Islet precursor cell (in vitro differentiated cells): ENCODE results near the gene SIGMAR1.
A peak's percentile ranks its signal among the peaks of the same experiment; 100 is the strongest.

ENCODE experiments used
- DNase-seq: peaks from one replicate; pipeline ENCODE4 v3.0.0-alpha.2; 2018

Gene SIGMAR1

DNA sequence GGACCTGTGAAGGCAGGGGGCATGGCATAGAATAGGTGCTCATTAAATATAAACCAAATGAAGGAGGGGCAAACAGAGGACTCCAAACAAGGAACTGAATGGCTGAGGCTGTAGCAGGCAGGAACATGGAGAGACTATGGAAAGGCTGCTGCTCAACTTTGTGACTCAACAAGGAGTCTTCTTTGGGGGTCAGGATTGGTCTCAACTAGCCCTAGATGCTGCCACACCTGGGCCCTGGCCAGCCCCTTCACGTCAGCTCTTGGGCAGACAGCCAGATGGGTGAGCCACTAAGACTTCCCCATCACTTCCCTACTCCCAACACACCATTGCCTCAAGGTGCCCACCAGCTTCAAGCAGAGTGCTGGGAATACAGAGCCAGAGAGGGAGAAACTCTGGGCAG, 36.7 kb downstream of the SIGMAR1 start:
- no peak for DNase-seq

DNA sequence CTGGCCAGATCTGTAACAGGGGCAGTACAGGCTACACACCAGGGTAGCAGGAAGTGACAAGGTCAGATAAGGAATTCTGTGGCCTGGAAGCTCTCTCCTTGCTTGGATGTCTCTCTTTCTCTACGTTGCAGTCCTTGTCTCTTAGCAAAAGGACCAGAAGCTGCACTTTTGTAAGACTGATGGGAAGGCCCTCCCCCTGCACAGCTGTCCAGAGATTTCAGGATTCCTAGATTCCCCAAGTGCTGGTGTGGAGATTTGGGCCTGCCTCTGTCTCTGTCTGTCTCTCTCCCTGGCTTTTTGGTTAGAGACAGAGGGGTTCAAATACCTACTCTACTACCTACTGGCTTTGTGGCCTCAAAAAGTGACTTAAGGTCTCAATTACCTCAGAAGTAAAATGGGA, 38.0 kb downstream of the SIGMAR1 start:
- DNase-seq: no peak

DNA sequence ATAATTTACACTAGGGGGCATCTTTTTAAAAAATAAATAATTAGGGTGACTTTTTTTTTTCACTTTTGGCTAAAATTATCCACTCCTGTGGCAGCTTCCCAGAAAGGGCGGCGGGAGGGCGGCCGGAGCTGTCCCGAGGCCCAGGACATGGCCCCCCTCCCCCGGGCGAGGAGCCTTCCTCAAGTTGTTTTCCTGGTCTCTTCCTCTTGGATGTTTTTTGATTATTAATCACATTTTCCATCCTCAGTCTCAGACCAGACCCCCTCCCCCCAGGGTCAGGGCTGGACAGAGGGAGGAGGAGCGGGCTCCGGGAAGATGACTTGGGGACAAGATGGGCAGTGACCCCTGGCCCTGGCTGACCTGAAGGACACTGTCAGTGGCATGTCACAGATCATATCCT, 43.4 kb downstream of the SIGMAR1 start:
- DNase-seq: no peak

DNA sequence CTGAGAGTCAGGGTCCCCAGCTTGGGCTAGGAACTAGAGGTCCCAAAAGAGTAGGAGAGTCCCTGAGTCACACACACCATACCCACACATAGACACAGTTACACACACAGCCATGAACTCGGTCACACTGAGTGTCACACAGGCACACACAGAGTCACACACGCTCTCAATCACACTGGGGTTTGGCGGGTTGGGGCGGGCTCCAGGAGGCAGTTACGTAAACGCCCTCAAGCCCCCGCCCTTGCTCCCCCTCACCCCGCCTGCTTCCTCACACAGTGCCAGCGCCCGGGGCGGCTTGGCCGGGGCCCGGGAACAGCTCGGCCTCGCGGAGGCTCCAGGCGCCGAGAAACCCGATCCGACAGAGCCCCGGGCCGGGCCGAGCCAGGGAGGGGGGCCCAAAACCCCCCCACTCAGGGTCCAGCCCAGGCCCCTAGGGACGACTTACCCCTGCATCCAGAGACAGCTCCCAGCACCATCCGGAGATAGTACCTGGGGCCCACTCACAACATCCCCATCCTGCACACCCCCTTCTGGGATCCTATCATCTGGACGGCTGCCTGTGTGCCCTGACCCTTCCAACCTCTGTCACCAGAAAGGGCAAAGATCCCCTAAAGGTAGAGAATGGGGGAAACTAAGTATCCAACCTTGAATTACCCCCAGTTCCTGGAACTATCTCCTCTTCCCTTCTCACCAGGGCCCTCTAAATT, 44.5 kb downstream of the SIGMAR1 start:
- DNase-seq: peak; percentile 76

DNA sequence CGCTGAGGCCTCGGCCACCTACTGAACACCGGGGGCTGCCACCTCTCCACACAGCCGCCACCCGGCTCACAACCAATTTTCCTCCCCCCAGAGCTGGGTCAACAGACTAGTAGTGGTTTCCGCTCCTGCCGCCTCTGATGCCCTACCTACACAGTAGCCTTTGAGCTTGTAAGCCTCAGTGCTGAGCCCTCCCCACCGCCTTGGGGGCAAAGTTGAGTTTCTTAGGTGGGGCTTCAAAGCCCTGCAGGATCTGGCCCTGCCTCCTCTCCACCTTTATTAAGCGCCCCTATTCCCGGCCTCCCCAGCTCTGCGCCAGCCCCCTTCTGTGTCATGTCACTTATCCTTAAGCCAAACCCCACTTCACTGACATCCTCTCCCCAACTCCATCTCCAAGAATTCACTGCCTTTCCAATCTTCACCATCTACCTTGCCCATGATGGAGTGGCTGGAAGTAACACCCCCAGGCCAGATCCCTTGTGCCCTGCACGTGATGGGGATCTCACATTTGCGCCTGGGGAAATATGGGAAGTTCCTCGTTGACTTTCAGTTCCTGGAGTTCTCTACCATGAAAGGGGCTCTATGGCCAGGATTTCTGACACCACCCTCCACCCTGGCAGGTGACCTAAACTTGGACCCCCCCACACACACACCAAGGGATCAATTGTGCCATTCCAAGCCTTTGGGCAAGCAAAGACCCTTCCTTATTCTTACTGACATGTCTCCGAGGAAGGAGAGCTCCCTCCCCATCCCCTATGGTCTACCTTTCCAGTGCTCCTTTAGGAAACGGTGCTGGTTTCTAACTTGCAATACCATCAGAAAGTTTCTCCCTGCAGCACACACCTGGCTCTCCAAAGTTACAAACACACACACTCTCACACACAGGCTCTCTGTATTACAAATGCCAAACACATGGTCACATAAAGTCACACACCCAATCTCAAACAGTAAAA, 45.4 kb downstream of the SIGMAR1 start:
- DNase-seq: no peak

DNA sequence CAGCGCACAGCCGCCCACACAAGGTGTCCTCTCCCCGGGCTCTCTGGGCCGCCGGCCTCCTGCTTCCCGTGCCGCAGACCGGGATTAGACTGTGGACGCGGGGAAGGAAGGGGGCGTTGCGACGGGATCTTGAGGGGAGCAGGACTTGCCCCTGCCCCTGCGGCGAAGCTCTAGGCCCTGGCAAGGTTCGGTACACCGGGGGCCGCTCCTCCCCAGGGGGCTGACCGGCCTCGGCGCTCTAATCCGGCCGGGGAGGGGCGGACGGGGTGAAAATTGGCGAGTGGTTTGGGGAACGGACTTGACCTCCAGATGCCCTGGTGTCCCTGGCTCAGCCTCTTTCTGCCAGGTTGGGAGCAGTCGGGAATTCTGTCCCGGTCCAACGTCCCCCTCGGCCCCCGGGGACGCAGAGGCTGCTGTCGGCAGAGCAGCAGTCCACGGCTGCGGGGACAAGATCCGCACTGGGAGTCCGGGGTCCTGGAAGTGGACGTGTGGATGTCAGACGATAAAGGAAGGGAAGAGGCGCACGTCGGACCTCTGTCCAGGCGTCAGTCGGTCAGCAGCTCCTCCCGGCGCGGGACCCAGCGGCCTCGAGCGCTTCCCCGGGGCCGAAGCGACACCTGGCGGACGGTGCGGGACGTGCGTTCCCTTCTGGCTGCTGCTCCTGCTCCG, 46.2 kb downstream of the SIGMAR1 start:
- DNase-seq: peak; percentile 94

DNA sequence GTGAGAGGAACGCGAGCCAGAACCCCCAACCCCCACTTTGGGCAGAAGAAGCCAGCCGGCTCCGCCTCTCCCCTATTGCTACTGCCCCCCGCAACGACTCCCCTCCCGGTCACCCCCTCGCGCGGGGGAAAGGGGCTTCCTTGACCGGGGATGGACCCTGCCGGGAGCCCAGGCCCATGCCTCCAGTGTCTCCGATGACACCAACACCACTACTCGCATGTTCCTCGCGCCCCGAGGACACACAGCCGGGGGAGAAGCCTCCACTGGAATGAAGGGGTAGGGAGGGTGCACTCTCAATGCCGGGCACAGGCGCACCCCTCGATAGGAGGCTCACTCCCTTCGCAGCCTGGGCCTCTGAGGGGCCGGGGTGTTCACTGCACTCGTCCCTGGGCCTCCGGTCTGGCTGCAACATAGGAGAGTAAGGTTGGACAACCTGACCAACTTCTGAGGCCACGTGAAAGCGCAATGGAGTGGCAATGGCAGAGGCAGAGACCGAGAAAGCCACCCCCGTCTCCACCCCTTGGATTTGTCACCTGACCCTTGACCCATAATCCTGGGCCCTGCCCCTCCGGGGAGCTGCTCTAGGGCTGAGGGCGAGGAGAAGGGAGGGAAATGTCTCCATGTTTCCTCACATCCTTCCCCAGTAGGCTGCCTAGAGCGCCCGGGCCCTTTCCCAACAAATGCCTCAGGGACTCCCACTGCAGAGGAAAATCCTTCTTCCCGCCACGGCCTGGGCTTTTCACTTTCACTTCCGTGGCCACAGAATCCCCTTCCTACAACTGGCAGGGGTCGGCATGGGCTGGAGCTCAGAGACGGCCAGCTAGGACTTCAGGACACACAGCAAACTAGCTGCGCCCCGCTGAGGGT, 47.0 kb downstream of the SIGMAR1 start:
- peak; percentile 65 for DNase-seq

DNA sequence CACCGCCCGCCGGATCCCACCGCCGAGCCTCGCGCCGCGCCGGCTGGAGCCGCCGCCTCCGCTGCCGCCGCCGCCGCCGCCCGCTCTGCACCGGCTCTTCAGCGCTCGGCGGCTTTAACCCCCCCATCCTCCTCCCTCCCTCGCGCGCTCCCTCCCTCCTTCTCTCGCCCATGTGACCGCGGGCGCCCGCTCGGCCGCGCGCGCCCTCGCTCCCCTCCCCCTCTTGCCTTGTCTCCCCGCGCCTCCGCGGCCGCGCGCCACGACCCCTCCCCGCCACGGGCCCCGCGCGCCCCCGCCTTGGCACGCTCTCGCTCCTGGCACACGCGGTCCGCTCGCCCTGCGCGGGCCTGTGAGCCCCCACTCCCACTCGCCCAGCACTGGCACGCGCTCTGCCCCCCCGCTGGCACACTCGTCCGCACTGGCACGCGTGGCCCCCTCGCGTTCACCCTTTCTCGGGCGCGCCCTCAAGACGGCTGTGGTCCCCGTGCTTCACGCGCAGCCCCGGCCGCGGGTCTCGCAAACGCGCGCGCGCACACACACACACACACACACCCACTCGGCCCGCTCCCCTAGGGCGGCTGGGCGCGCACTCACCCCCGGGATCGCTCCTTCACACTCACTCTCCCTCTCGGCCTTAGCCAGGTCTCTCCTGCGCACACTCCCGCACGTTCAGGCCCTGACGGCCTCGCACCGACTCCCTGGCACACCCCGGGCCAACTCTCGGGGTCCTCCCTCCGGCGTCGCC, 47.8 kb downstream of the SIGMAR1 start, which contains the start of gene CNTFR:
Gene CNTFR (minus strand): TSS at position 89 of the 745 bp plus-strand sequence. CDS start 20,743 bp downstream, outside the sequence.
- peak; percentile 63 for DNase-seq

DNA sequence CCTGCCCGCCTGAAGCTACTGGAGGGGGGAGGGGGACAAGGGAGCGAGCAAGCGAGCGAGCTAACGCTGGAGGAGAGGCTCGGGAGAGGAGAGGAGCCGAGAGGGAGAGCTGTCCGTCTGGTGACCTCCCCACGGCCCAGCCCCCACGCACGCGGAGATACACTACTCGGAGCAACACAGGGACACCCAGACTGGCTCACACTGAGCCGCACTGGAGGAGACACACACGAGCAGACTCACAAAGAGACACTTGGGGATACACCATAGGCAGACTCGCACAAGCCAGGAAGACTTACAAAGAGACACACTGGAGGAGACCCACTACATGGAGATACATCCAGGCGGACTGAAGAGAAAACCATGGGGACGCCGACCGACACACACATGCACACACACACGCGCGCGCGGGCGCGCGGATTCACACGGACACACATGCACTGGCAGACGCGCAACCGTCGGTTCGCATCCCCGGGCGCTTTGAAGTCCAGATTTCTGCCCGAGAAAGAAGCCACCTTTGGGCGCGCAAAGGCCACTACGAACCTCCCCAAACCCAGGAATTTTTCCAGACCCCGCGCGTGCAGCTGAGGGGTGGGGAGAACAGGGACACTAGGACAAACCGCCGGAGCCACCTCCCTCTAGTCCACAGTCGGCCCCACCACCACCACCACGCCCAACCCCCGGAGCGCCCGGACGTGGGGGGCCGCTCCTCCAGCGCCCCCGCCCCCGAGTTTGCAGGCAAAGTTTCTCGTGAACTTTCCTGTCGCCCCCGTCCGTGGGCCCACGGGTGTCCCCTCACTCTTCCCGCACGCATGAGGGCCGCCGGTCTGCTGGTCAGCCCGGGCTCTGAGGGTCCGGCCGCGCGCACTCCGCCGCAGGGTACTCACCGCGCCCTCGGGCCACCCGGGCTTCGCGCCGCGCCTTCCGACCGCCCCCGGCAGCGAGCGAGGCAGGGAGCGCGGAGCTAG, 48.6 kb downstream of the SIGMAR1 start:
- DNase-seq: no peak

DNA sequence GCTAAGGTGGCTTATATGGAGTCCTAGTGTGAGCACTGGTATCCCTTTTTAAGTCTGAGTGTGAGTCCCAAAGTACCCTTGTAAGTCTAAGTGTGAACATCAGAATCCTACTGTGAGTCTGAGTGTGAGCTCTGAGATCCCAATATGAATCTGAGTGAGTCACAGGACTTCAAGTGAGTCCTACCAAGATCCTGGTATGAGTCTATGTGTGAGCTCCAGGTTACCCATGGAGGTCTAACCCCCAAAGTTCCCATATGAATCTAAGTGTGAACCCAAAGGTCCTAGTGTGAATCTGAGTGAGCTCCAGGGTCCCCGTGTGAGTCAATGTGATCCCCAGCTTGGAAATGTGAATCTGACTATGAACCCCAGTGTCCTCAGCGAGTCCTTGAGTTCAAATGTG, 50.3 kb downstream of the SIGMAR1 start:
- no peak for DNase-seq

DNA sequence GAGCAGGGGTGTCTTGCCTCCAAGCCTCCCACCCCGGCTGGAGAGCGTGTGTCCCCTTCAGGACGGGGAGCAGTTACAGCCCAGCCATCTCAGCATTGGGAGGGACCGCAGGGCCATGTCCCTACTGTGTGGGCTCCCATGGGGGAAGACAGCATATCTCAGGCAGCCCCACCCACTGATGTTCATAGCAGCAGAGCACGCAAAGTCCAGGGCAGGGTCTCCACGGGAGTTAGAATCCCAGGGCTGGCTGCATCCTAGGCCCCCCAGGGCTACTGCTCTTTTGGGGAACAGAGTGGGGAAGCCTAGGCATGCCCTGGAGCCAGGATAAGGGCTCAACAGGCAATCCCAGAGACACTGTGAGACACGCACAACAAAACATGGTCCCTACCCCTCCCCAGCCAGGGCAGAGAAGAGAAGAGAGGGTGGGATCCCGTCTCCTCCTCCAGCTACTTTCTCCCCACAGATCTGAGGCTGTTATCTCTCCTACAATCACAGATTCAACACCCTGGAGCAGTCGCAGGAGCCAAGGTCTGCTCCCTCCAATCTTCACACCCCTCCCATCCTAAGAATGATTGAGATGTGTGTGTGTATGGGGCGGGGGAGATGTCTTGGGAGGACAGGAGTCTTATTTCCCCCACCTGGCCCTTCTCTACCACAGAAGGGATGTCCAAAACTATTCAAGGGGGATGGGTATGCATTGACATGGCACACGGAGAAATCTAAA, 51.5 kb downstream of the SIGMAR1 start:
- no peak for DNase-seq

DNA sequence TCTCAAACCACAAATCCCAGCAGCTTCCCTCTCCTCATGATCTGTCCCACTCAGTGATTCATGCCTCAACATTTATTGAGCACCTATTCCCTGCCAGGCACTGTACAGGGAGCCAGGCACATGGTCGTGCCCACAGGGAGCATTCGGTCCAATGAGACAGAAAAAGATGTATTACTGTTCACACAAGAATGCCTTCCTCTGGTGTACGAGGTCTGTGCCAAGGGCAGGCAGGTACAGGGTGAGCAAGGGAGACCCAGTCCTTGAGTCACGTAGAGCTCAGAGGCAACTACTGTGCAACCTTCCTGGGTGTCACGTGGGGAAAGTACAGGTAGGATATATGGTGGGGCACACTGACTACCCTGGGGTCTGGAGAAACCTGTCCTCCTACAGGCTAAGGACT, 52.6 kb downstream of the SIGMAR1 start:
- no peak for DNase-seq
